ENCODE results near the gene CELF4. TPM values are rescaled to one million over a fixed set of nuclear protein-coding genes. Genes with fewer than 3 reads are reported as not detected.

CELF4 gene
- total and polyA plus RNA-seq, 10 donors = 0.46 to 3.5 (median 0.78) TPM

- no peaks in the 10 kb centered on the region for H3K36me3 ChIP-seq
- H3K9me3 ChIP-seq = peaks cover 0 to 14% (median 0%) of the 10 kb centered on the region in 8 donors
- H3K4me3 ChIP-seq = no peak overlapping the region
- TF ChIP-seq POLR2A (IDR thresholded peaks at IDR 0.05) = no peak
- intact Hi-C loops (cut with DNase I; ENCODE audit: low total_unique reads) = no loop called here
- peaks cover 0 to 75% (median 17%) of the 10 kb centered on the region in 7 donors for H3K27me3 ChIP-seq (replicated peaks in 1 of 7)
- H3K27ac ChIP-seq = no peak overlapping the region
- WGBS, 5 donors = 82 to 95% (median 84%) methylated on average over 10 of the region's 10 CpGs
- H3K4me1 ChIP-seq = no peaks in the 10 kb centered on the region
- DNase-seq = no peak
Observed at GRCh38 chr18:37276111-37276890, 289.3 kb downstream of the CELF4 start.

- H3K36me3 ChIP-seq = no peaks in the 10 kb centered on the region
- intact Hi-C loops (cut with DNase I; ENCODE audit: low total_unique reads) = no loop called here
- peaks cover 0 to 19% (median 0%) of the 10 kb centered on the region in 8 donors for H3K9me3 ChIP-seq
- H3K4me3 ChIP-seq = no peak overlapping the region
- H3K4me1 ChIP-seq = no peaks in the 10 kb centered on the region
- 22 to 43% (median 29%) methylated on average over 22 to 32 of the region's 32 CpGs for WGBS, 5 donors
- peaks cover 0 to 75% (median 17%) of the 10 kb centered on the region in 7 donors for H3K27me3 ChIP-seq (replicated peaks in 1 of 7)
- H3K27ac ChIP-seq = no peak overlapping the region
- DNase-seq = no peak
- TF ChIP-seq CTCF (IDR thresholded peaks at IDR 0.05 in 8 of 11, conservative IDR thresholded peaks at IDR 0.05 in 3 of 11) (no peak), POLR2A (IDR thresholded peaks at IDR 0.05) (no peak), POLR2AphosphoS5 (IDR thresholded peaks at IDR 0.05) (no peak)
Observed at GRCh38 chr18:37275237-37275741, 290.3 kb downstream of the CELF4 start.

- H3K27me3 ChIP-seq (replicated peaks in 1 of 7) = peaks cover 0 to 68% (median 17%) of the 10 kb centered on the region in 7 donors
- no peak for TF ChIP-seq POLR2AphosphoS5 (IDR thresholded peaks at IDR 0.05)
- no peak for TF ChIP-seq CTCF (IDR thresholded peaks at IDR 0.05 in 8 of 11, conservative IDR thresholded peaks at IDR 0.05 in 3 of 11)
- no peak for TF ChIP-seq POLR2A (IDR thresholded peaks at IDR 0.05)
- no peak for DNase-seq
- H3K27ac ChIP-seq = no peak overlapping the region
- intact Hi-C loops (cut with DNase I; ENCODE audit: low total_unique reads) = no loop called here
- no peaks in the 10 kb centered on the region for H3K36me3 ChIP-seq
- WGBS, 5 donors = 17 to 43% (median 21%) methylated on average over 35 to 82 of the region's 82 CpGs
- H3K4me1 ChIP-seq = no peaks in the 10 kb centered on the region
- H3K9me3 ChIP-seq = peaks cover 0 to 21% (median 0%) of the 10 kb centered on the region in 8 donors
- H3K4me3 ChIP-seq = no peak overlapping the region
Observed at GRCh38 chr18:37274309-37275236, 291.0 kb downstream of the CELF4 start.

GRCh38 chr18:37272841-37273240 lies 292.8 kb downstream of the CELF4 start:
- peaks cover 0 to 54% (median 17%) of the 10 kb centered on the region in 7 donors for H3K27me3 ChIP-seq (replicated peaks in 1 of 7)
- H3K4me3 ChIP-seq = no peak overlapping the region
- no peak overlapping the region for H3K27ac ChIP-seq
- no peaks in the 10 kb centered on the region for H3K4me1 ChIP-seq
- 75 to 91% (median 87%) methylated on average over 9 to 16 of the region's 16 CpGs for WGBS, 5 donors
- peaks cover 0 to 21% (median 0%) of the 10 kb centered on the region in 8 donors for H3K9me3 ChIP-seq
- H3K36me3 ChIP-seq = no peaks in the 10 kb centered on the region
- intact Hi-C loops (cut with DNase I; ENCODE audit: low total_unique reads) = no loop called here
- no peak for DNase-seq
- TF ChIP-seq CTCF (IDR thresholded peaks at IDR 0.05 in 8 of 11, conservative IDR thresholded peaks at IDR 0.05 in 3 of 11) (no peak), POLR2A (IDR thresholded peaks at IDR 0.05) (no peak), POLR2AphosphoS5 (IDR thresholded peaks at IDR 0.05) (no peak)

All from spleen (tissue), 11 donors.